ENCODE data around the gene AOC3.
"Not testable (repeated sequence)": the region's sequence is repeated elsewhere in the genome, so short reads cannot be mapped to it uniquely, and the experiment has no call there.

Gene AOC3

GRCh38 chr17:42844761-42845555, 6.0 kb upstream of the AOC3 start:
- DNase-seq (ENCODE audit: low spot score) = no peak

GRCh38 chr17:42845556-42845917, 5.5 kb upstream of the AOC3 start:
- no peak for DNase-seq (ENCODE audit: low spot score)

DNA sequence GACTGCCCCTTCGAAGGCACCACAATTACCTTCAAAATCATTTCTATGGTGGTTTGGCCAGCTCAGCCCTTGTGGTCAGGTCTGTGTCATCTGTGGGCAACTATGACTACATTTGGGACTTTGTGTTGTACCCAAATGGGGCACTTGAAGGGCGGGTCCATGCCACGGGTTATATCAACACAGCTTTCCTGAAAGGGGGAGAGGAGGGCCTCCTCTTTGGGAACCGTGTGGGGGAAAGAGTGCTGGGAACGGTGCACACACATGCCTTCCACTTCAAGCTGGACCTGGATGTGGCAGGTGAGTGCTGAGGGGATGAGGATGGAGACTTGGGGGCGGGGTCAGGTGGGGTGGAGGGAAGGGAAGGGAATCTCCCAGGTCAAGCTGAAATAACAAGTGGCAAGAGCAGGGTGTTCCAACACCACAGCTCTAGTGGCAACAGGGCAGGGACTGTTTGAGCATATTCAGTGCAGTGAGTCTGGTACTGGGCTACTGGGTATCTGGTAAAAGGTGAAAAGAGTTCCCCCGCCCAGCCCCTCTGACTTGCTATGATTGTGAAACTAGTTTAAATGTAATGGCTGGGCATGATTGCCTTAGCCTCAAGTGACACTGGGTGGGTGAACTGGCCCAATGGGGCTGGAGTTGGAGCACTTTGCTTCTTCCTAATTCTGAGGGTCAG, 4.9 kb upstream of the AOC3 start:
- no peak for DNase-seq (ENCODE audit: low spot score)

GRCh38 chr17:42846594-42847280, 4.3 kb upstream of the AOC3 start:
- no peak for DNase-seq (ENCODE audit: low spot score)

DNA sequence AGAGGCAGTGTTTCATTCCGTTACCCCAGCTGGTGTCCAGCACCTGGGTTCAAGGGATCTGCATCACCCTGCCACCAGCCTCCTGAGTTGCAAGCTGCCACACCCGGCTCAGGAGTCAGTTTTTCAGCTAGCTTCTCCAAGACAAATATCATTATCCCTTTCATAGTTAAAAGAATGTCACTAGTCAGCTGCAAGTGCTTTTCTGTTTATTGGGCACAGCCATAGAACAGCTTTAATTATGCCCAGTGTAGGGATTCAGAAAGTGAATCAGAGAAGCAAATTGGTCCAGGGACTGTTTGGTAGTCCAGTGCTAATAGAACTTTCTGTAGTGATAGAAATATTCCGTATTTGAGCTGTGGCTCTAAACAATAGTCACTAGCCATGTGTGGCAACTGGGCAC, 2.9 kb upstream of the AOC3 start:
- DNase-seq (ENCODE audit: low spot score) = no peak

DNA sequence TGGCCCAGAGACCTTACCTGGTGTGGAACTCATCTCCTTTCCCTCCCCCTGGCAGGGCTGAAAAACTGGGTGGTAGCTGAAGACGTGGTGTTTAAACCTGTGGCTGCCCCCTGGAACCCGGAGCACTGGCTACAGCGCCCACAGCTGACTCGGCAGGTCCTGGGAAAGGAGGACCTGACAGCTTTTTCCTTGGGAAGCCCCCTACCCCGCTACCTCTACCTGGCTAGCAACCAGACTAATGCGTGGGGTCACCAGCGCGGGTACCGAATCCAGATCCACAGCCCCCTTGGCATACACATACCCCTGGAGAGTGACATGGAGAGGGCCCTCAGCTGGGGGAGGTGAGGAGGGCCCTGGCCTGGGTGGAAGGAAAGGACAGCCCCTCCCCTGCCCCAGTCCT, 2.0 kb upstream of the AOC3 start:
- DNase-seq (ENCODE audit: low spot score) = no peak

GRCh38 chr17:42849451-42850181, 1.4 kb upstream of the AOC3 start:
- no peak for DNase-seq (ENCODE audit: low spot score)

- DNase-seq (ENCODE audit: low spot score) = not testable (repeated sequence)
Observed at GRCh38 chr17:42851371-42852240, 607 bp downstream of the AOC3 start.

GRCh38 chr17:42852351-42852750, 1.4 kb downstream of the AOC3 start:
- no peak for DNase-seq (ENCODE audit: low spot score)

- DNase-seq (ENCODE audit: low spot score) = no peak
Observed at GRCh38 chr17:42853004-42853403, 2.0 kb downstream of the AOC3 start.

DNA sequence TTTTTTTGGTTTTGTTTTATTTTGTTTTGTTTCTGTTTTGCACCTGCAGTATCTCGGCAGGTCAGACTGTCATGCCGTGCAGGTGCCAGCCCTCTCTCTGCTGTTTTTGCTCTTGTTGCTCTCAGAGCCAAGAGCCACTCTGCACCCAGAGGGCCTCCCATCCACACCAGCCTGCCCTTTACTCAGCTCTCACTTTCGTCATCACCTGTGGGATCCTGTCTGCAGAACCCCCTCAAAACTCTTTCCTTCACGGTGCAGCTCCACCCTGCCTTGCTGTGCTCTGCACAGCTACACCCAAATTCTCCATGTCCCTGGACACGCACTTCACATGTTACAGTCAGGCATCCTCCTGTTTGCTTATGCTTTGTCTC, 2.6 kb downstream of the AOC3 start:
- no peak for DNase-seq (ENCODE audit: low spot score)

DNA sequence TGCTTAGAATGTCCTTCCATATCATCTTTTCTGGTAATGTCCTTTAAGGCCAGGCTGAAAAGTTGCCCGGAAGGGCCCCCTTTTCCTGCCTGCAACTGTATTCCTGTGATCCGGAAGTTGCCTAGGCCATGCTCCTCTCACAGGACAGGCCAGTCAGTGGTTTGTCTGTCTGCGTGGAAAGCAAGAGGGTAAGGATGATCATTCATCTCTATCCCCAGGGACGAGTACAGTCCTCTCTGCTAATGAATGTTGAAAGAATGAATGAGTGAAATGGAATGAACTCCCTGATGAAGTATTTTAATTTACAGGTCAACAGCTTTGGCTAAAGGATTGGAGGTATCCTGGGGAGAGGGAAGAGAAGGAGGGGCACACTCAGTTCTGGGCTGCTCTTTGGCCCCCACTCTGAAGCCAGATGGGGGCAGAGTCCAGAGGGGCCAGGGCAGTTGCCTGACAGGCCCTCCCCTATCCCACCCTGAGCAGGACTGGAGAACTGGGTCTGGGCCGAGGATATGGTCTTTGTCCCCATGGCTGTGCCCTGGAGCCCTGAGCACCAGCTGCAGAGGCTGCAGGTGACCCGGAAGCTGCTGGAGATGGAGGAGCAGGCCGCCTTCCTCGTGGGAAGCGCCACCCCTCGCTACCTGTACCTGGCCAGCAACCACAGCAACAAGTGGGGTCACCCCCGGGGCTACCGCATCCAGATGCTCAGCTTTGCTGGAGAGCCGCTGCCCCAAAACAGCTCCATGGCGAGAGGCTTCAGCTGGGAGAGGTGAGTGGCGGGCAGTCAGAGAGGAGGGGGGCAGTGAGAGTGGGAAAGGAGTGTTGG, 3.2 kb downstream of the AOC3 start:
- DNase-seq (ENCODE audit: low spot score) = no peak

- no peak for DNase-seq (ENCODE audit: low spot score)
Observed at GRCh38 chr17:42855048-42855596, 4.1 kb downstream of the AOC3 start.

DNA sequence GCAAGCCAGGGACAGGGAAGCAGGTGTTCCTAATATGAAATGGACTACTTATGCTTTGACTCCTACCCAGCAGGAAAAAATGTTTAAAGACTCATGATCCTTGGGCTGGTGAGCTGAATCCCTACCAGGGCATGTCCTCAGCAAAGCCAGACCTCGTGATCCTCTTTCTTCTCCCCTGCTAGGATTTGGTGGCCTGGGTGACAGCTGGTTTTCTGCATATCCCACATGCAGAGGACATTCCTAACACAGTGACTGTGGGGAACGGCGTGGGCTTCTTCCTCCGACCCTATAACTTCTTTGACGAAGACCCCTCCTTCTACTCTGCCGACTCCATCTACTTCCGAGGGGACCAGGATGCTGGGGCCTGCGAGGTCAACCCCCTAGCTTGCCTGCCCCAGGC, 5.1 kb downstream of the AOC3 start:
- not testable (repeated sequence) for DNase-seq (ENCODE audit: low spot score)

GRCh38 chr17:42856516-42856915, 5.5 kb downstream of the AOC3 start:
- DNase-seq (ENCODE audit: low spot score) = not testable (repeated sequence)

- DNase-seq (ENCODE audit: low spot score) = no peak
Observed at GRCh38 chr17:42857389-42857788, 6.4 kb downstream of the AOC3 start.

- no peak for DNase-seq (ENCODE audit: low spot score)
Observed at GRCh38 chr17:42865638-42866094, 14.7 kb downstream of the AOC3 start.

GRCh38 chr17:42866216-42866615, 15.2 kb downstream of the AOC3 start:
- DNase-seq (ENCODE audit: low spot score) = no peak

DNA sequence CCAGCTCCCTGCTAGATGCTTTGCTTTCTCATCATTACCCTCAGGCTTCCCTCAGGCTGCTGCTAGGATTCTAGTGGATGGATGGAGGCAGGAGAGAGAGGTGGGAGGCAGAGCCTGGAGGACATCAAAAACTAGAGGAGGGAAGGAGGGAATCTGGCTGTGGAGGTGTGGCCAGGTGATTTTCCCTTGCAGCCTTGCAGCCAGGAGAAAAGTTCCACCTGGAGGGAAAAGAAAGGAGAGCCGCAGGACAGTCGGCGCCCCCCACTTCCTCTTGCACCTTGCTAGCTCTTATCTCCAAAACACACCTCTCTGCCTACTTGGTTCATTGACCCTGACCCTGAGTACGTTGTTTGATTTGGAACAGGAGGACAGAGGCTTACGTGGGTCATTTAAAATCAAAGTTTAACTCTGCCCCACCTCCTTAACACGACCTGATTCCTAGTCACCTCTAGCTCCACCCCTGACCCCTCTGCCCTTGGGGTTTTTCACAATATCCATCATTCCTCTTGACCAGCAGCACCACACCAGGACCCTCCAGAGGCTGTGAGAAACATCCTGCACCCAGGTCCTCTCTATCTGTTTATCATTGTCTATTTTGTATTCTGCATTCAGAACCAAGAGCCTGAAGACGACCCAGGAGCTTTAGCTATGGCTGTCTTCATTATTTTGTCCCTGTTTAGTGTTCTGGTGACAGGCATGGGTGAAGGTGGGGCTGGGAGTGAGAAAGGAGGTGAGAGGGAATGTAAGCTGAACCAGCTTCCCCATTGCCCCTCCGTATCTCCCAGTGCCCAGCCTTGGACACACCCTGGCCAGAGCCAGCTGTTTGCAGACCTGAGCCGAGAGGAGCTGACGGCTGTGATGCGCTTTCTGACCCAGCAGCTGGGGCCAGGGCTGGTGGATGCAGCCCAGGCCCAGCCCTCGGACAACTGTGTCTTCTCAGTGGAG, 15.9 kb downstream of the AOC3 start:
- DNase-seq (ENCODE audit: low spot score) = no peak
